ENCODE data around the gene DUSP3. TPM values are rescaled to one million over a fixed set of nuclear protein-coding genes. Genes with fewer than 3 reads are reported as not detected.

Gene DUSP3
- total RNA-seq, 6 donors from 2014 or later, result 58.7 to 122 (median 101) TPM

DNA sequence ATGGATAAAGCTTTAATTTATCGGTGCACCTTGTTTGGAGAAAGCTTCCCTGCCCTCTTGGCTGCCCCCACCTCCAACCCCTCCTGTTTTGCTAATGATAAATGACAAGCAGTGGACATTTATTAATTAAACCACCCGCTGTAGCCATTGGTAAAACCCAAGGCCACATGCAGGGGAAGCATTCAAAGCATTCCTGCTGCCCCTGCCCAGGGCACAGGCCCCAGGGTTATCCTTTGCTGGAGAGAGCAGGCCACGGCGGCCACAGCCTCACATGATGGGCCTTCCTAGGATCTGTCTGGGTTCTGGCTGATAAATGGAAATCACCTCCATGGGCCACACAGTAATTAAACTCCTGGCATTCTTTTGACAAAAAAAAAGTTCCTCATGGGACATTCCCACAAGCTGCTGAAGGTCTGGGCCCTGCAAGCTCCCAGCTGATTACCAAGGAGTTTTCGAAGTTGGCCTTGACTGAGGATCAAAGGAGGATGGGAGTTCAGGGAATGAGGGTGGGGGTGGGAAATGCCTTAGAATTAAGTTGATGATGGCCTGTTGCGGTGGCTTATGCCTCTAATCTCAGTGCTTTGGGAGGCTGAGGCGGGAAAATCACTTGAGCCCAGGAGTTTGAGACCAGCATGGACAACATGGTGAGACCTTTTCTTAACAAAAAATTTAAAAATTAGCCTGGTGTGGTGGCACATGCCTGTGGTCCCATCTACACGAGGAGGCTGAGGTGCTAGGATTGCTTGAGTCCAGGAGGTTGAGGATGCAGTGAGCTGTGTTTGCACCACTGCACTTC is 55.7 kb downstream of the DUSP3 start:
- Histone ChIP-seq H3K4me1 (peaks cover 3 to 7% (median 5%) of the 10 kb centered on the region in 4 donors), H3K4me3 (no peak overlapping the region), H3K9me3 (no peaks in the 10 kb centered on the region), H3K36me3 (no peaks in the 10 kb centered on the region), H3K27me3 (no peaks in the 10 kb centered on the region), H3K27ac (no peak overlapping the region)
- TF ChIP-seq, protein P1, sequence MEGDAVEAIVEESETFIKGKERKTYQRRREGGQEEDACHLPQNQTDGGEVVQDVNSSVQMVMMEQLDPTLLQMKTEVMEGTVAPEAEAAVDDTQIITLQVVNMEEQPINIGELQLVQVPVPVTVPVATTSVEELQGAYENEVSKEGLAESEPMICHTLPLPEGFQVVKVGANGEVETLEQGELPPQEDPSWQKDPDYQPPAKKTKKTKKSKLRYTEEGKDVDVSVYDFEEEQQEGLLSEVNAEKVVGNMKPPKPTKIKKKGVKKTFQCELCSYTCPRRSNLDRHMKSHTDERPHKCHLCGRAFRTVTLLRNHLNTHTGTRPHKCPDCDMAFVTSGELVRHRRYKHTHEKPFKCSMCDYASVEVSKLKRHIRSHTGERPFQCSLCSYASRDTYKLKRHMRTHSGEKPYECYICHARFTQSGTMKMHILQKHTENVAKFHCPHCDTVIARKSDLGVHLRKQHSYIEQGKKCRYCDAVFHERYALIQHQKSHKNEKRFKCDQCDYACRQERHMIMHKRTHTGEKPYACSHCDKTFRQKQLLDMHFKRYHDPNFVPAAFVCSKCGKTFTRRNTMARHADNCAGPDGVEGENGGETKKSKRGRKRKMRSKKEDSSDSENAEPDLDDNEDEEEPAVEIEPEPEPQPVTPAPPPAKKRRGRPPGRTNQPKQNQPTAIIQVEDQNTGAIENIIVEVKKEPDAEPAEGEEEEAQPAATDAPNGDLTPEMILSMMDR (IDR thresholded peaks at IDR 0.05), result no peak
- TF ChIP-seq POLR2AphosphoS5 (IDR thresholded peaks at IDR 0.05), result no peak
- TF ChIP-seq POLR2A (IDR thresholded peaks at IDR 0.05), result no peak
- TF ChIP-seq EP300 (IDR thresholded peaks at IDR 0.05), result no peak
- ATAC-seq (ENCODE audit: low FRiP score in 2 of 2) (no peak), DNase-seq (no peak)
- 85 to 87% methylated on average over 8 of the region's 8 CpGs for WGBS, 2 donors

DNA sequence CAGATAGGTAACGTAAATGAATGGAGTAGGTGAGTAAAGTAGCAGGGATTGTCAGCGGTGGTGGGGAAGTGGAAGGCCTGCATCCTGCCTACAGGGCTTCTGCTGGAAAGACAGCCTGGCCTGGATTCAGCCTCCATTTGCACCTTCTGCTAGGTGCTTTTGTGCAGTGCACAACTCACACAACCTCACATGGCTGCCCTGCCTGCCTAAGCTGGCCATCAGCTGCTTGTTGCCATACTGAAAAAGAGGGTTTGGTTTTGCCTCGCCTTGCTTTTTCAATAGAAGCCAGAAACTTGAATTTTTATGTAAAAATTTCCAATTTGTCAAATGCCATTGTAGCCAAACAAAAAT is 56.5 kb downstream of the DUSP3 start:
- DNase-seq (no peak), ATAC-seq (ENCODE audit: low FRiP score in 2 of 2) (no peak)
- TF ChIP-seq EP300 (IDR thresholded peaks at IDR 0.05), result no peak
- TF ChIP-seq POLR2AphosphoS5 (IDR thresholded peaks at IDR 0.05), result no peak
- TF ChIP-seq POLR2A (IDR thresholded peaks at IDR 0.05), result no peak
- TF ChIP-seq, protein P1 (IDR thresholded peaks at IDR 0.05), result no peak
- Histone ChIP-seq H3K4me1 (peaks cover 3 to 7% (median 5%) of the 10 kb centered on the region in 4 donors), H3K4me3 (no peak overlapping the region), H3K9me3 (no peaks in the 10 kb centered on the region), H3K27ac (peak overlapping the region in 1 of 4 donors; percentile 30), H3K36me3 (no peaks in the 10 kb centered on the region), H3K27me3 (no peaks in the 10 kb centered on the region)
- WGBS, 2 donors, result 96 to 100% methylated on average over 3 of the region's 3 CpGs

DNA sequence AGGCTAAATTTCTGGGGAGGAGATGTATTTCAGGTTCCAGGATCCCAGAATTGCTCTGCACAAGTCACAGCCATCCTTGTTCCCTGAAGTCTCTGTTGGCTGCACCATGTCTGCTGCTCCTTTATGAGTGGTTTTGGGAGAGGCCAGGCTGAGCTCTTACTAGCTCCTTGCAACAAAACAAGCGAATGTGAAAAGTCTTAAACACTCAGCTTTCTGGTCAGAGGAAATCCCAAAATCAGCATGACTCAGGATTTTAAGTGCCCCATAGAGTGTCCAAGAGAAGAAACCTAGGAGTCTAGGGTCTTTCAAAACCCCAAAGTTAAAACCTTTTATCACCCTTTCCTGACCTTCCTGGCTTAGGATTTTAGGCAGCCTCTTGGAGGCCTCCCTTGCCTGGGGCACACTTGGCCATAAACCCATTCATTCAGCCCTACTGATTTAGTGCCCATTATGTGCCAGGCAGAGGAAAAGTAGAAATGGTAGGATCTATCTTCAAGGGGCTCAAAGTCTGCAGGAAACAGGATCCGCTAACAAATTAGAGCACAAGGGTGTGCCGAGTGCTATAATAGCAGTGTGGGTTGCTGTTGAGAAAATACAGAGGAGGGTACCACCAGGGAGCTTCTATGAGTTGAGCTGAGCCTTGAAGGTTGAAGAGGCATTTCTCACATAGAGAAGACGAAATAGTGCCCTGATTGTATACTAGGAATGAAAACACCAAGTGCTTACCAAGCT is 57.1 kb downstream of the DUSP3 start:
- peak overlapping the region in 2 of 4 donors; percentile 30 to 98 for H3K27ac ChIP-seq
- 86 to 91% methylated on average over 4 of the region's 4 CpGs for WGBS, 2 donors
- no peaks in the 10 kb centered on the region for H3K36me3 ChIP-seq
- no peaks in the 10 kb centered on the region for H3K27me3 ChIP-seq
- no peak overlapping the region for H3K4me3 ChIP-seq
- TF ChIP-seq EP300 (IDR thresholded peaks at IDR 0.05) (no peak), POLR2A (IDR thresholded peaks at IDR 0.05) (no peak), POLR2AphosphoS5 (IDR thresholded peaks at IDR 0.05) (no peak)
- TF ChIP-seq, protein P1 (IDR thresholded peaks at IDR 0.05), result no peak
- H3K4me1 ChIP-seq, result peaks cover 3 to 7% (median 5%) of the 10 kb centered on the region in 4 donors
- H3K9me3 ChIP-seq, result no peaks in the 10 kb centered on the region
- no peak for ATAC-seq (ENCODE audit: low FRiP score in 2 of 2)
- no peak for DNase-seq

DNA sequence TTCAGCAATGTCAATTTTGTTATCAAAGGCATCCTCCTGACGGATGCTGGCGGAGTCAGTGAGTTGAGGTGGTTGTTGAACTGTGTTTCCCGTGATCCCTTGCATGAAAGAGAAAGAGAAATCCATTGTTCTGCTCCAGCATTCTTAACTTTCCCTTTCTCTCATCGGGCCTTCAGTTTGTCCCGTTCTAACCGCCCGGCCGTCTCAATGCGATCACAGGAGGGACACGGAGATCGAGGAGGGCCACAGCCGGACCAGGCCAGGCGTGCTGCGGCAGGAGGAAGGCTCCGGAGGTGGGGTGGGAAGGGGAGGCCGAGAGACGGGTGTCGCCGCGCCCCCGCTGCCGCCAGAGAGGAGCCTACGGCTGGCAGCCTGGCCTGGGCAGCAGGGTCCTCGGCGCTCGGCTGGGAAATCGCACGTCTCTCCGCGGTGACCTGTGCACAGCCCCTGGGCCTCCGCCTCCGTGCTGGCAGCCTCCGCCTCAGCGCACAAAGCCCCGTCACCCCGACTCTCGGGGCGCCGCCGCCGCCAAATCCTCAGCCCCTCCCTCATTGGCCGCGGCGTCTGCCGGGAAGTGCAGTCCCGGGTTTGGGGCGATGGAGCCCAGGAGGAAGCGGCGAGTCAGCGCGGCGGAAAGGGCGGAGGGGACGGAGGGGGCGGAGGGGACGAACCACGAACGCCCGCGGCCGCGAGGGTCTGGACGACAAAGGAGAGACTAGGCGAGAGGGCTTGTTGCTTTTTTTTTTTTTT is 58.3 kb downstream of the DUSP3 start:
- Histone ChIP-seq H3K9me3 (no peaks in the 10 kb centered on the region), H3K27me3 (no peaks in the 10 kb centered on the region), H3K27ac (peak overlapping the region; percentile 93 to 98 (median 97)), H3K4me3 (peak overlapping the region; percentile 58 to 91 (median 68)), H3K4me1 (peaks cover 3 to 7% (median 5%) of the 10 kb centered on the region in 4 donors), H3K36me3 (no peaks in the 10 kb centered on the region)
- ATAC-seq (ENCODE audit: low FRiP score in 2 of 2) (peak; percentile 85 to 97), DNase-seq (peak; percentile 82 to 95)
- no peak for TF ChIP-seq EP300 (IDR thresholded peaks at IDR 0.05)
- TF ChIP-seq POLR2AphosphoS5 (IDR thresholded peaks at IDR 0.05), result peak; percentile 78 to 85
- peak; percentile 13 to 89 (median 58) for TF ChIP-seq POLR2A (IDR thresholded peaks at IDR 0.05)
- 0 to 2% methylated on average over 34 of the region's 64 CpGs for WGBS, 2 donors

DNA sequence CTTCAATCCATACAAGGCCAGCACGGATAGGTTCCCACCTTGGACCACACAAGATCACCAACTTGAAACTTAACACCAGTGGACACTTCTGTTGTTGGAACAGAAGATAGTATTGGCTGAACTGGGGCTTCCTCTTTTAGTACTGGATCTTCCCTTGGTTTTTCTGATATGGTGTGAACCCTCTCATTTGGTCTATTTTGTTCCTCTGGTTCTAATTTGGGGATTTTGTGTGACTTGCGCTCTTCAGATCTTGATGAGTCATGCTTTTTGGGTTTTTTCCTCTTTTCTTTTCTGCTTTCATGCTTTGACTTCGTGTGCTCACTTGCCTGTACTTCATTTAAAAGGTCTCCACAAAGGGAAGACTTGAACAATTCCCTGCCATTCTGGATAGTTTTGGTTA is 59.2 kb downstream of the DUSP3 start:
- Histone ChIP-seq H3K27ac (peak overlapping the region in 3 of 4 donors; percentile 93 to 98 (median 97)), H3K4me1 (peaks cover 4 to 7% (median 5%) of the 10 kb centered on the region in 4 donors), H3K9me3 (no peaks in the 10 kb centered on the region), H3K4me3 (no peak overlapping the region), H3K36me3 (no peaks in the 10 kb centered on the region), H3K27me3 (no peaks in the 10 kb centered on the region)
- TF ChIP-seq, protein P1 (IDR thresholded peaks at IDR 0.05), result no peak
- TF ChIP-seq POLR2A (IDR thresholded peaks at IDR 0.05) (no peak), EP300 (IDR thresholded peaks at IDR 0.05) (no peak), POLR2AphosphoS5 (IDR thresholded peaks at IDR 0.05) (no peak)
- DNase-seq, result no peak
- 62 to 76% methylated on average over 3 of the region's 3 CpGs for WGBS, 2 donors
- peak in 1 of 2 donors; percentile 6 for ATAC-seq (ENCODE audit: low FRiP score in 2 of 2)
